HG02973 (cell line): ENCODE data around the gene CDC73.
"Not testable (repeated sequence)": the region's sequence is repeated elsewhere in the genome, so short reads cannot be mapped to it uniquely, and the experiment has no call there.

Experiments used
- ATAC-seq: cut with Tn5 transposase; IDR thresholded peaks from one replicate; pipeline ENCODE4 v1.9.1; 2021; ENCODE audit warnings: moderate library complexity; ENCODE audit not compliant: unreplicated experiment

Gene CDC73

GRCh38 chr1:193222056-193222615 is 100.3 kb downstream of the CDC73 start:
- ATAC-seq, result no peak

- no peak for ATAC-seq
These were observed 107.3 kb downstream of the CDC73 start for GRCh38 chr1:193229136-193229535.

- ATAC-seq, result not testable (repeated sequence)
These were observed 109.3 kb downstream of the CDC73 start for GRCh38 chr1:193231146-193231545.

GRCh38 chr1:193234530-193234929 is 112.7 kb downstream of the CDC73 start:
- no peak for ATAC-seq

- no peak for ATAC-seq
These were observed 115.6 kb downstream of the CDC73 start for GRCh38 chr1:193237381-193237978.

- ATAC-seq, result no peak
These were observed 118.8 kb downstream of the CDC73 start for GRCh38 chr1:193240609-193241008.

- ATAC-seq, result no peak
These were observed 119.4 kb downstream of the CDC73 start for GRCh38 chr1:193241132-193241827.

GRCh38 chr1:193242000-193242399 is 120.2 kb downstream of the CDC73 start:
- no peak for ATAC-seq

- ATAC-seq, result no peak
These were observed 127.4 kb downstream of the CDC73 start for GRCh38 chr1:193249187-193249586.

GRCh38 chr1:193251950-193252349 is 130.1 kb downstream of the CDC73 start:
- ATAC-seq, result no peak

GRCh38 chr1:193256019-193256418 is 134.2 kb downstream of the CDC73 start:
- no peak for ATAC-seq

GRCh38 chr1:193259636-193260035 is 137.8 kb downstream of the CDC73 start:
- ATAC-seq, result no peak

GRCh38 chr1:193260056-193260745 is 138.4 kb downstream of the CDC73 start:
- no peak for ATAC-seq

GRCh38 chr1:193260896-193261295 is 139.1 kb downstream of the CDC73 start:
- no peak for ATAC-seq

- no peak for ATAC-seq
These were observed 140.8 kb downstream of the CDC73 start for GRCh38 chr1:193262661-193263060.

GRCh38 chr1:193264313-193265065 is 142.7 kb downstream of the CDC73 start:
- ATAC-seq, result no peak

GRCh38 chr1:193265716-193266115 is 143.9 kb downstream of the CDC73 start:
- ATAC-seq, result no peak

GRCh38 chr1:193266794-193267193 is 145.0 kb downstream of the CDC73 start:
- not testable (repeated sequence) for ATAC-seq

- peak; percentile 99 for ATAC-seq
These were observed 149.2 kb downstream of the CDC73 start for GRCh38 chr1:193270996-193271395.

- ATAC-seq, result no peak
These were observed 153.9 kb downstream of the CDC73 start for GRCh38 chr1:193275773-193276172.

GRCh38 chr1:193278968-193279367 is 157.1 kb downstream of the CDC73 start:
- ATAC-seq, result no peak
